H1 (cell line): Measurements from ENCODE around the gene NDRG2. TPM values are rescaled to one million over a fixed set of nuclear protein-coding genes. Genes with fewer than 3 reads are reported as not detected.

Experiments
- BACH1 ChIP-seq: IDR thresholded peaks from 2 replicates; pipeline ENCODE4 v1.6.1; 2012; ENCODE audit warnings: low read length, improper control_type of control experiment
- CBX8 ChIP-seq: fragments of 300-800, 300-1000 bp; sonication (generic); IDR thresholded peaks from 2 replicates; pipeline ENCODE4 v1.7.1; 2016; ENCODE audit warnings: low read depth, low read length, borderline replicate concordance
- CHD7 ChIP-seq: fragments of 300-600 bp; sonication (generic); IDR thresholded peaks from 2 replicates; pipeline ENCODE4 v1.7.1; 2012; ENCODE audit warnings: low read length, moderate library complexity, mild to moderate bottlenecking, inconsistent platforms; ENCODE audit not compliant: insufficient replicate concordance
- E2F6 ChIP-seq: IDR thresholded peaks from 2 replicates; pipeline ENCODE4 v1.6.1; 2012; ENCODE audit warnings: inconsistent platforms
- HDAC2 ChIP-seq, 2 experiments: fragments of 300-600 bp in 1 of 2; sonication (generic) in 1 of 2; IDR thresholded peaks; 2 replicates each; pipeline ENCODE4 v1.6.1; 2011 to 2012; ENCODE audit warnings: low read depth in 2 of 2, low read length in 2 of 2, mild to moderate bottlenecking in 2 of 2, moderate library complexity in 2 of 2, borderline replicate concordance in 1 of 2, inconsistent platforms in 1 of 2
- HDAC6 ChIP-seq: IDR thresholded peaks from one replicate; pipeline ENCODE4 v1.7.1; 2012; ENCODE audit warnings: low read depth, mild to moderate bottlenecking, inconsistent platforms, low read length, moderate library complexity
- KDM5A ChIP-seq: fragments of 200-600 bp; IDR thresholded peaks from 2 replicates; pipeline ENCODE4 v1.7.1; 2012; ENCODE audit warnings: mild to moderate bottlenecking, low read length, inconsistent platforms, mixed read lengths
- PHF8 ChIP-seq: fragments of 200-600 bp; sonication (generic); conservative IDR thresholded peaks from 2 replicates; pipeline ENCODE4 v1.7.1; 2012; ENCODE audit warnings: low read depth, mild to moderate bottlenecking, inconsistent platforms, low read length, moderate library complexity
- POLR2AphosphoS5 ChIP-seq: IDR thresholded peaks from 2 replicates; pipeline ENCODE4 v1.6.1; 2011; ENCODE audit warnings: low read depth, low read length
- polyA plus RNA-seq, 7 experiments: library from polyadenylated mRNA; depleted of rRNA in 3 of 7; stranded (reverse) in 5 of 7; unstranded in 2 of 7; fragments of >200 nt in 5 of 7; fragments of 200-250 nt in 2 of 7; gene quantifications; 1 replicate in 5 of 7; 2 replicates in 1 of 7; 4 replicates in 1 of 7; pipeline versions ENCODE4 v1.2.1 to v1.2.3, GENCODE V29; 2011 to 2013; ENCODE audit warnings: missing spikeins in 2 of 7, mixed read lengths in 2 of 7
- total RNA-seq: library from RNA; stranded (reverse); fragmentation: NEBNext Ultra II Directional; extraction: Animal tissue kit (Norgen Biotek cat#: 25700); gene quantifications from 2 replicates; pipeline ENCODE4 v1.2.1, GENCODE V29; 2021

NDRG2 gene
- total and polyA plus RNA-seq, 2 of the 8 experiments (the other 6 are each of a cell fraction or from before 2014, with no cell fraction given) = 29.9 to 48.6 TPM

- TF ChIP-seq CBX8 (no peak), KDM5A (no peak), CHD7 (no peak), BACH1 (no peak), E2F6 (no peak), HDAC2 (IDR thresholded peaks at IDR 0.05; ENCODE audit: borderline replicate concordance in 1 of 2, low read depth in 2 of 2, low read length in 2 of 2) (0 out of 4 replicates have a peak, but pooled peaks of 1 of the 2 experiments have one; percentile 10), HDAC6 (no peak), POLR2AphosphoS5 (no peak; the same call in 1 of the 2 replicates), PHF8 (peak; percentile 26; the same call in 1 of the 2 replicates)
Measured at GRCh38 chr14:21069388-21070082, 44.7 kb upstream of the NDRG2 start (continued).
